ENCODE measurements around the gene TBX1. TPM values are rescaled to one million over a fixed set of nuclear protein-coding genes. Genes with fewer than 3 reads are reported as not detected.

The TBX1 gene
- total RNA-seq, 1 donor from 2014 or later = not detected

- POLR2A ChIA-PET = no interaction called here
- intact Hi-C loops (cut with micrococcal nuclease) = no loop called here
- no peaks in the 10 kb centered on the region for H3K9me3 Mint-ChIP-seq
Measured at GRCh38 chr22:19733755-19734154, 26.8 kb upstream of the TBX1 start.

GRCh38 chr22:19734163-19734562 is 26.4 kb upstream of the TBX1 start:
- no peak for TF ChIP-seq CTCF (IDR thresholded peaks at IDR 0.05)
- intact Hi-C loops (cut with micrococcal nuclease) = no loop called here

More at GRCh38 chr22:19733755-19734154, 26.8 kb upstream of the TBX1 start:
- peaks cover 2% of the 10 kb centered on the region for H3K27me3 Mint-ChIP-seq
- H3K4me1 Mint-ChIP-seq = peaks cover 3% of the 10 kb centered on the region
- no peak for ATAC-seq (ENCODE audit: low read depth)
- H3K36me3 Mint-ChIP-seq (ENCODE audit: low read depth) = no peaks in the 10 kb centered on the region
- H3K27ac Mint-ChIP-seq = no peak overlapping the region
- CTCF ChIA-PET = interaction anchor here (6.3 kb wide), 1 partner anchor 178 kb away, joined by 144 read pairs; no protein-coding TSS in a partner anchor
- no peak for DNase-seq
- no peak for TF ChIP-seq CTCF (IDR thresholded peaks at IDR 0.05)
- no peak overlapping the region for H3K4me3 Mint-ChIP-seq

GRCh38 chr22:19734837-19735382 is 25.7 kb upstream of the TBX1 start:
- CTCF ChIA-PET = interaction anchor here (6.3 kb wide), 1 partner anchor 177 kb away, joined by 144 read pairs; no protein-coding TSS in a partner anchor
- POLR2A ChIA-PET = no interaction called here
- intact Hi-C loops (cut with micrococcal nuclease) = no loop called here
- Mint-ChIP-seq H3K36me3 (ENCODE audit: low read depth) (no peaks in the 10 kb centered on the region), H3K9me3 (no peaks in the 10 kb centered on the region), H3K27ac (no peak overlapping the region), H3K4me1 (peaks cover 3% of the 10 kb centered on the region), H3K4me3 (no peak overlapping the region), H3K27me3 (peaks cover 2% of the 10 kb centered on the region)
- ATAC-seq (ENCODE audit: low read depth) (no peak), DNase-seq (no peak)
- no peak for TF ChIP-seq CTCF (IDR thresholded peaks at IDR 0.05)

More at GRCh38 chr22:19734163-19734562, 26.4 kb upstream of the TBX1 start:
- ChIA-PET CTCF (interaction anchor here (6.3 kb wide), 1 partner anchor 178 kb away, joined by 144 read pairs; no protein-coding TSS in a partner anchor), POLR2A (no interaction called here)
- no peak for ATAC-seq (ENCODE audit: low read depth)
- H3K27me3 Mint-ChIP-seq = peaks cover 2% of the 10 kb centered on the region
- no peaks in the 10 kb centered on the region for H3K36me3 Mint-ChIP-seq (ENCODE audit: low read depth)
- no peaks in the 10 kb centered on the region for H3K9me3 Mint-ChIP-seq
- no peak overlapping the region for H3K27ac Mint-ChIP-seq
- no peak for DNase-seq
- H3K4me3 Mint-ChIP-seq = no peak overlapping the region
- H3K4me1 Mint-ChIP-seq = peaks cover 3% of the 10 kb centered on the region

GRCh38 chr22:19735665-19736510 is 24.7 kb upstream of the TBX1 start:
- no peaks in the 10 kb centered on the region for H3K9me3 Mint-ChIP-seq
- no peak for ATAC-seq (ENCODE audit: low read depth)

More at GRCh38 chr22:19735665-19736510, 24.7 kb upstream of the TBX1 start:
- TF ChIP-seq CTCF (IDR thresholded peaks at IDR 0.05) = no peak
- Mint-ChIP-seq H3K36me3 (ENCODE audit: low read depth) (no peaks in the 10 kb centered on the region), H3K27me3 (no peaks in the 10 kb centered on the region), H3K4me3 (no peak overlapping the region), H3K4me1 (no peaks in the 10 kb centered on the region), H3K27ac (no peak overlapping the region)
- intact Hi-C loops (cut with micrococcal nuclease) = no loop called here
- CTCF ChIA-PET = no interaction called here
- POLR2A ChIA-PET = no interaction called here
- no peak for DNase-seq
